Iris pigment epithelial cell (primary cell): ENCODE data around the gene PCED1A.
"Not testable (repeated sequence)": the region's sequence is repeated elsewhere in the genome, so short reads cannot be mapped to it uniquely, and the experiment has no call there.

Experiments used
- DNase-seq: peaks from one replicate; pipeline ENCODE4 v3.0.0-alpha.2; 2011; ENCODE audit warnings: low read depth

Gene PCED1A

GRCh38 chr20:2826655-2827054 is 13.8 kb downstream of the PCED1A start:
- DNase-seq = no peak

GRCh38 chr20:2825761-2826160 is 14.7 kb downstream of the PCED1A start:
- no peak for DNase-seq

- DNase-seq = peak; percentile 70
These were observed 18.4 kb downstream of the PCED1A start for GRCh38 chr20:2822073-2822472.

GRCh38 chr20:2820896-2821869 is 19.3 kb downstream of the PCED1A start:
- DNase-seq = no peak

DNA sequence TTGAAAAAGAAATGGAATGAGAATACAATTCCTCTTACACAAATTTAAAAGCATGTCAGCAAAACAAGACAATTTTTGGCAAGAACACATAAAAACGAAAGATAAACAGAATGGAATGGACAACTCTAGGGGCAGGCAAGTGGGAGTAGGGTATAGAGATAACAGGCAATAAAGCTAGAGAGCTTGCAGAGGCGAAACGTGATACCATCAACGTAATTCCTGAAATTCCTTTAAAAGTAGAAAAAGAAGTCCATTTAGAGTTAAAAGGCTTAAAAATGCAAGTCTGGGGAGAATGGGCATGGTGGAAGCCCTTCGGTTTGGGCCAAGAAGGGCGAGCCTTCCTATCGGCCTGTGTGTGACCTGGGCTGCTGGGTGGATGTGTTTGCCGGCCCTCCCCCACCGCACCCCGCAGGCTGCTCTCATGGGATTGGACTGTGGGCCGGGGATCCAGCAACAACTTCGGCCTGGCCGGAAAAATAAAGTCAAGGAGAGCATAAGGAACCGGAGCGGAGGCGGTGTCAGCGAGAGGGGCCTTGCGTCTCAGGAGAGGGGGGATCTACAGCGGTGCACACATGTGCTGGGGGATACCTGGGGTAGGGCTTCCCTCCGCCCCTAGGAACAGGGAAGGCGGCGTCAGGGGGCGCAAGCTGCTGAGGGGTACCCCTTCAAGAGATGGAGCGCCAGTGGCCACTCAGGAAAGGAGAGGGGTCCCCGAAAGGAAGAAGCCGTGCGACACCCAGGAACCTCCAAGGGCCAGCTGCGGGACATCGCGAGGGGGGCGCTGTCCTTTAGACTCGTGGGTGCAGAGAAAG is 20.2 kb downstream of the PCED1A start:
- DNase-seq = peak; percentile 60

DNA sequence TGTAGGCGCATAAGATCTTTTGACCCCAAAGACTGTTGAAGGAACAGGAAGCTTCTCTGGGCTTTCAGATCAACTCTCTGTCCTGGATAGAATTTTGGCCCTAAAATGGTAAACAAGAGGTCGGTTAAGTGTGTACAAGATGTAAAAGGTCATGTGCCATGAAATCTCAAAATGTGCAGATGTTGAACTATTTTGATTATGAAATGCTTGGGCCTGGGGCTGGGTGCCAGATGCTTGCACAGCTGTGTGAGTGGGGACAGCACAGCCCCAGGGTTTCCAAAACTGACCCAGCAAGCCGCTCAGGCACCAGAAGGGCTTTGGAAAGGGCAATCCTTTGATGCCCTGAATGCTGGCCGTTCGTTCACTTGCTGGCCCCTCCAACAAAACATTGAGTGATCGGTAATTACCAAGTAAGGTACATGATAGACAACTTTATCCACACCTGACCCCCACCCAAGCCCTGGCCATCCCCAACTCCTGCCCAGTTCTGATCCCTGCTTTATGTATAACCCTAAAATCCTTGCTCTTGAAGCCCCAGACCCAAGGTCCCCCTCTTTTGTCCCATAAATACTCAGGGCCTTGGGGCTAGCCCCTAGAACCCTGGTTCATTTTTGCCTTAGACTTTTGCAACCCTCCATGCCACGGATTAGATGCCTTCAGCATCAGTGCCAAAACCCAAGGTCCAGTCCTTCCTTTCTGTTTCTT is 22.4 kb downstream of the PCED1A start:
- DNase-seq = no peak

GRCh38 chr20:2817341-2817726 is 23.1 kb downstream of the PCED1A start:
- no peak for DNase-seq

- DNase-seq = no peak
These were observed 23.7 kb downstream of the PCED1A start for GRCh38 chr20:2816583-2817340.

- DNase-seq = no peak
These were observed 24.3 kb downstream of the PCED1A start, which contains the start of gene TMEM239 for GRCh38 chr20:2816030-2816582. Gene TMEM239, plus strand, starts transcription at chr20:2816364. Its CDS starts 191 bp downstream, at chr20:2816555.

GRCh38 chr20:2815242-2815900 is 25.1 kb downstream of the PCED1A start:
- no peak for DNase-seq

DNA sequence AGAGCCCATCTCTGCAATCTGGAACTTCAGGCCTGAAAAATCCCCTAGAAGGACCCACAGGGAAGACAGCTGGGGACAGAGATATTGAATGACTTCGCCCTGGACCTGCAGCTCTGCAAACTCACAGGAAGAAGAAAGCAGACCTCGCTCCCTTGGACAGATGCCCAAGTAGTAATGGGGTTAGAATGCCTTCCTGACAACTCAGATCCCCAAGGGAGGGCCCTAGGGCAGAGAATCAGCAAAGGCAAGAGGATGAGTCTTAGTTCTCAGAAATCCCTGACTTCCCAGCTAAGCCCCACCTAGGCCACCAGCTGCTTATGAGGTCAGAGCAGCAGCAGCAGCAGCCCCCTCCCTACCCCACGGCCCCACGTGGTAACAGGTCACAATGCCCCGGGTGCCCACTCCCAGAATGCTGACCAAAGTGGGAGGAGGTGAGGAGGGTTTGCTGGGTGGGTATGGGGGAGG is 25.8 kb downstream of the PCED1A start, which contains the start of gene C20orf141:
TSS of gene C20orf141 (plus strand) at position 401 of the 465 bp plus-strand sequence. CDS start 198 bp downstream, outside the sequence.
- peak; percentile 98 for DNase-seq

DNA sequence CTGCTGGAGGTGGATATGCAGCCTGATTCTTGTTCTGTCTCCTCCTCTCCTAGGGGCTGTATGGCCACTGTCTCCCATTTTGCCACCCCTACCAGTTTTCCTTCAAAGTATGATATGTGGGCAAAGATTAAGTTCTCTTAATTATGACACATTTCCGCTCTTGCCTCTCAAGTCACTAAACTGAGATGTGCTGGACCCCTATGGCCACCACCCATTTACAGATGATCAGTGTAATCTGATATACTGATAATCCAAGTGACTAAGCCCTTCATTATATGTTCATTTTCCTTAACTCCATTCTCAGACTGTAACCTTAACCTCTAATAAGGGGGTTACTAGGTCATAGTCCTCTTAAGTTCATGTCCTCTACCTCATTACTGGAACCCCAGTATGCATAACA is 26.4 kb downstream of the PCED1A start:
- DNase-seq = no peak

DNA sequence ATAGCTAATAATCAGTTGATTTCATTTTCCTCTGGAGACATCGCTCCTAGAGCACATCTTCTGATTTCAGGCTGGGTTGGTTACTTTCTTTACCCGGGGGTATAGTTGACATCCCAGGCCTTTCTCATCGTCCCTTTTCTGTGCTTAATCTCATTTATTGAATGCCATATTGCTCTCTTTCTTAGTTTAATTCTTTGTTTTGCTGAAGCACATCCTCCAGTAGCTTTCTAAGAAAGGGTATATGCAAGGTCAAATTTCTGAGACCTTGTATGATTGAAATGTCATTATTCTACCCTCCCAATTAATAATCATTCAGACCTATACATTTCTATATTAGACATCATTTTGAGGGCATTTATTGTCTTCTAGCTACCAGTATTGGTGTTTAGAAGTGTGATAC is 28.3 kb downstream of the PCED1A start:
- DNase-seq = no peak

- no peak for DNase-seq
These were observed 30.8 kb downstream of the PCED1A start for GRCh38 chr20:2809690-2810089.

DNA sequence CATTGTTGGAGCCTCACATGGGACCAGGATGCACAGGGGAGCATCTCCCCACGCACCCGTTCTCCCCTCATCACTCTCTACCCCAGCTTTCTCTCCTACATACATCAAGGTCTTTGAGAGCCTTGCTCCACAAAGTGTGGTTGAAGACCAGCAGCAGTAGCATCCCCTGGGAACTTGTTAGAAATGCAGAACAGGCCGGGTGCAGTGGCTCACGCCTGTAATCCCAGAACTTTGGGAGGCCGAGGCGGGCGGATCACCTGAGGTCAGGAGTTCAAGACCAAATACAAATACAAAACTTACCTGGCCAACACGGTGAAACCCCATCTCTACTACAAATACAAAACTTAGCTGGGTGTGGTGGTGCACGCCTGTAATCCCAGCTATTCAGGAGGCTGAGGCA is 32.5 kb downstream of the PCED1A start:
- not testable (repeated sequence) for DNase-seq

GRCh38 chr20:2807019-2807418 is 33.4 kb downstream of the PCED1A start:
- DNase-seq = no peak

DNA sequence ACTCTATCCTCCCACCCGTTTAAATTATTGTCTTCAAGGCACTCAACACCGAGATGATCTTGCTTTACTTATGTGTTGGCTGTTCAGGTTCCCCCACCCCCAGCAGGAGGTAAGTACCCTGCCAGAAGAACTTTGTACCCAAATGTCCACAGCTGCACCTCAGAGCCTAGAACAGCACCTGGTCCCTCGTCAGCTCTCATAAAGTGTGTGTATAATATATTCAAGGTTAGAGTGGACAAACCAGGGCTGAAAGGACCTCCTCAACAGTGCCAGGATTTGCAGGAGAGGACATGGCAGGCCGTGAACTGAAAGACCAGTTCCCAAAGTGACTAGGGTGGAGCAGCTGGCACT is 34.1 kb downstream of the PCED1A start:
- no peak for DNase-seq

DNA sequence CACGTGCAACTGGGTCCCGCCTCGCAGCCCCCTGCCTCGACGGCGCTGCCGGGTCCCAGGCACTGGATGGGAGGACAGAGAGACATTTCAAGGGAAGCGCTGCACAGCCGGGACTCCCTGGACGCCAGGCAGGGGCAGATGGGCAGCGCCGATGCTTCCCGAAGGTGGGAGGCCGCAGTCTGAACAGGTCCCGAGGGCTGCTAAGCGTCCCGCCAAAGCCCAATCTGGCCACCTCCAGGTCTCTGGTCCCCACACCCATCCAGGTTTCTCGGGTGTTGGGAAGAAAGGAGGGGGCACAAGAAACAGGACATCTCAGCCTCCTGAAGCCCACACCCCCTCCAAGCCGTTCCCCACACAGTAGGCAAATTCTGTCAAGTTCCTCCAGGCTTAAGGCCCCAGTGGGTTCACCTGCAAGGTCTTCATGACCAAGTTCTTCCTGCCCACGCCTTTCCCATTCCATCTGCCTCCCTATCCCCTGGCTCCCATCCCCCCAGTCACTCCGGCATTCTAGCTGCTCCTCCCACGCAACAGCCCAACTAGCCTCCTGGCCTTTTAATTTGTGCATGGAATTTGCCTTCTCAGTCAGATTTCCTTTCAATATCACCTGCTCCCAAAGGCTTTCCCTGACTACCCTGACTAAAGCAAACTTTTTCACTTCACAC is 34.6 kb downstream of the PCED1A start:
- no peak for DNase-seq

DNA sequence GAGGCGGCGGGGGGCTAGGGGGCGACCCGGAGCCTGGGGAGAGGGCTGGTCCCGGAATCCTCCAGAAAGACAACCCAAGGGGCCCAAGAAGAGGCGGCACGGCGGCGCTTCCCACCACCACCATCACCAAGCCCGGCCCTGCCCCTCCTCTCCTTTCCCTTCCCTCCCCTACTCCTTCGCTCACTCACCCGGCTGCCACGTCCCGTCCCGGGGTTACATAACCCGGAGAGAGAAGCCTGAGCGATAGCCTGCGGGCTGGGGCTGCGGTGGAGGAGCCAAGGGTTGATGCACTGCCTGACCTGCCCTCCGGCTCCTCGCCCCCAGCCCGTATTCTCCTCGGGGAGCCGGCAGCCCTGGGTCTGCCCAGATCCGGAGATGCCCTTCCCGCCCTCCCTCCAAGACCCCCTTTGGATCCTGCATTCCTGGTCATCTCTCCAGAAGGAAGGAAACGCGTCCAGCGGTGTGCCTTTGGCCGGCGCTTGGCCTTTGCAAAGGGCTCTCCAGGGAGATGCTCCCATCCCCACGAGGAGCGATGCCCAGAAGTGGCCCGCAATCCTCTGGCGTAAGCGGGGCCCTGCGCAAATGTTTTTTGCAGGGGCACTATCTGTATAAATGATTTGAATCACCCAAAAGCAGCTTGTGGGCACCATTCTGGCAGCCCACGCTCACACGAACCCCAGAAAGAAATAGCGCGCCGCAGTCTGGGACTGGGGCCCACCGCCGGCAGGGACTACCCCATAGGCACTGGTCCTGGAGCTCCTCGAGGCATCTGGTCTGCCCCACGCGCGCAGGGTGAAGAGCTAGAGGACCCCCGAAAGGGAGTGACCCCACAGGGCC is 35.4 kb downstream of the PCED1A start:
- DNase-seq = no peak
